ENCODE results near the gene SCNN1B. TPM values are rescaled to one million over a fixed set of nuclear protein-coding genes. Genes with fewer than 3 reads are reported as not detected.

Gene SCNN1B
- total RNA-seq, 1 donor from 2014 or later: not detected

DNA sequence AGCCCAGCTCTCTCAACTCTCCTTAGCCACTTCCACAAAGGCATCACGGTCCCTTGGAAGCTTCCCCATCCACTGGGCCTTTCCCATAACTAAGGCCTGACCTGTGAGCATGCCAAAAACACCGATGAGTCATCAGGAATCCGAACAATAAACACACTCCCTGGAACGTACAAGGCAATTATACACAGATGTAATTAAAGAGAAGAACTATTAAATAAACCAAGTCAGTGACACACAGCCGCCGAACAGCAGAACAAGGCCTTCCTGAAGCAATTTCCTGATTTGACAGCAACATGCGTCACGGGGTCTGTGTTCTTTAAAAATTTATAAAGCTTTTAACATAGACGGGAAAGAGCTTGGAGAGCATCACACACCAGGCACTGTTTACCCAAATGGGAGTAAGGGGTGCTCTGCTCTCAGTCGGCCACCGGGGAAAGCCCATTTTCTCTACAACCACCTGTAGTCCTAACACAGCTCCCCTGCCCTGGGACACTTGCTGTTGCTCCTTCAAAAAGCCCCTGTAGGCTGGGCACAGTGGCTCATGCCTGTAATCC is 121.5 kb downstream of the SCNN1B start:
- peak; percentile 83 for DNase-seq (ENCODE audit: low spot score)
- intact Hi-C loops (cut with DNase I): no loop called here

DNA sequence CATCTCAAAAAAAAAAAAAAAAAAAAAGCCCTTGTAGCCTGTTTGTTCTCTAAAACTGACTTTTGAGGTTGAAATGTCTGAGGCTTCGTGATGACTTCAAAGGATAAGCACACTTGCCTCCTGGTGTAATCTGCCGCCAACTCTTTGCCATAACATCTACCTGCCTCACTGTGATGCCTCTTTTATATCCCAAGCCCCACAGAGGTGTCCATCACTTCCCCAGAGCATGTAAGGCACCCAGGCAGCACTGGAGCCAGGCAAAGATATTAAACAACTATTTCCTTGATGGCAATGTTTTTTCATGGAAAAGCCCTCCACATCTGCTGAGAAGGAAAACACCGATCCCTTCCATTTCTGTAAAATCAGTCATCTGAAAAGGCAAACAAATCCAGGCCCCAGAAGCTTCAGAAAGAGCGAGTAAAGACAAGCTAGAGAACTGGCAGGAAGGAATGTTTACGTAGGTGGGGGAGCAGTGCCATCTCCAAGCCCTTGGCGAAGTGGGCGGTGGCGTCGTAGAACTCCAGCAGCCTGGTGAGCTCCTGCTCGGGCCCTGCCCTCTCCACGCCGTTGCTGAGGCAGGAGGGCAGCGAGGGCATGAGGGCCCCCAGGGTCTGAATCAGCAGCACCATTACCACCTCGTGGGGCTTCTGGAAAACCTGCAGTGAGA is 122.3 kb downstream of the SCNN1B start:
- DNase-seq (ENCODE audit: low spot score): no peak
- intact Hi-C loops (cut with DNase I): no loop called here

DNA sequence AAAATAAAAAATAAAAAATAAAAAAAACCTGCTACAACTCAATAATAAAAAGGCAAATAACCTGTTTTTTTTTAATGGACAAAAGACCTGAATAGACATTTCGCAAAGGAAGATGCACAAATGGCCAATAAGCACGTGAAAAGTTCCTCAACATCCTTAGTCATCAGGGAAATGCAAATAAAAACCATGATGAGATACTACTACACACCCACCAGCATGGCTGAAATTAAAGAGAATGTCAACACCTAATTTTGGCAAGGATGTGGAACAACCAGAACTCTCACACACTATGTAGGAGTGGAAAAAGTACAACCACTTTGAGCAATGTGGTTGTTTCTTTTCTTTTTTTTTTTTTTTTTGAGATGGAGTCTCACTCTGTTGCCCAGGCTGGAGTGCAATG is 126.2 kb downstream of the SCNN1B start:
- intact Hi-C loops (cut with DNase I): no loop called here

More for the DNA sequence above, 126.2 kb downstream of the SCNN1B start:
- no peak for DNase-seq (ENCODE audit: low spot score)

Other genes starting within 250 kb of the SCNN1B start
- gene USP31, start 152.8 kb upstream of the SCNN1B start, total RNA-seq: 21.6 TPM
- not detected for gene SCNN1G, start 119.6 kb upstream of the SCNN1B start, total RNA-seq
- 14.4 TPM for gene COG7, start 150.9 kb downstream of the SCNN1B start, total RNA-seq
- gene GGA2, start 208.2 kb downstream of the SCNN1B start, total RNA-seq: 38.1 TPM